Panc1 (cell line): ENCODE data around the gene PGBD5. TPM values are rescaled to one million over a fixed set of nuclear protein-coding genes. Genes with fewer than 3 reads are reported as not detected.

Experiments
- ATAC-seq: fragments of 200-7000 bp; cut with Tn5 transposase; 2 replicates; pipeline ENCODE4 v1.9.1; 2020; ENCODE audit warnings: mild to moderate bottlenecking, moderate library complexity
- BruUV-seq: library from RNA; stranded (reverse); fragments of 400-500 nt; replicated peaks from 2 replicates; lab custom pipeline; 2021; lab: Mats Ljungman, UMichigan
- CTCF ChIA-PET: fragments of 300-600 bp; sonication (Branson Sonifier 250); formaldehyde crosslinking; loops from one replicate; lab custom pipeline; 2022; ENCODE audit warnings: antibody characterized with exemption; lab: Charles Lee
- POLR2A ChIA-PET: fragments of 300-600 bp; sonication (Branson Sonifier 250); formaldehyde crosslinking; loops from one replicate; lab custom pipeline; 2022; ENCODE audit warnings: antibody characterized with exemption; lab: Charles Lee
- DNase-seq: peaks from one replicate; pipeline ENCODE4 v3.0.0-alpha.2; 2010; ENCODE audit warnings: low read depth, low spot score
- H3K27ac ChIP-seq: 2 replicates; pipeline ENCODE4 v1.5.1; 2011; ENCODE audit warnings: mild to moderate bottlenecking, low read length, inconsistent platforms
- H3K27me3 ChIP-seq: fragments of 200-500 bp; sonication (Bioruptor generic); 2 replicates; pipeline ENCODE4 v1.6.0; 2014; ENCODE audit warnings: low read length, inconsistent platforms; ENCODE audit not compliant: control insufficient read depth, insufficient read depth
- H3K36me3 ChIP-seq: fragments of 200-500 bp; sonication (Bioruptor generic); 2 replicates; pipeline ENCODE4 v1.5.1; 2014; ENCODE audit warnings: inconsistent platforms, mild to moderate bottlenecking, low read length, moderate library complexity; ENCODE audit not compliant: control insufficient read depth, insufficient read depth
- H3K4me1 ChIP-seq: 2 replicates; pipeline ENCODE4 v1.5.1; 2011; ENCODE audit warnings: inconsistent platforms, mild to moderate bottlenecking, low read length, moderate library complexity; ENCODE audit not compliant: control insufficient read depth, insufficient read depth
- H3K4me3 ChIP-seq, 2 experiments: 2 replicates each; pipeline ENCODE4 v1.5.1; 2011 to 2012; ENCODE audit warnings: low read depth in 2 of 2, low read length in 2 of 2, mild to moderate bottlenecking in 2 of 2, inconsistent platforms in 1 of 2, moderate library complexity in 1 of 2
- H3K9me3 ChIP-seq: fragments of 200-500 bp; sonication (Bioruptor generic); 2 replicates; pipeline ENCODE4 v1.5.1; 2014; ENCODE audit warnings: low read depth, mild to moderate bottlenecking, inconsistent platforms, low read length, moderate library complexity; ENCODE audit not compliant: control insufficient read depth, insufficient read depth
- CTCF ChIP-seq: fragments of 450-650 bp; IDR thresholded peaks from 2 replicates; pipeline ENCODE4 v1.5.1; 2017; ENCODE audit warnings: mild to moderate bottlenecking
- POLR2AphosphoS5 ChIP-seq: IDR thresholded peaks from 2 replicates; pipeline ENCODE4 v1.6.1; 2012; ENCODE audit warnings: mild to moderate bottlenecking, low read depth, low read length, moderate library complexity
- REST ChIP-seq, 2 experiments: IDR thresholded peaks; 2 replicates each; pipeline ENCODE4 v1.6.1; 2011 to 2012; ENCODE audit warnings: low read depth in 2 of 2, control low read depth in 1 of 2, low read length in 1 of 2, mild to moderate bottlenecking in 1 of 2, moderate library complexity in 1 of 2; ENCODE audit not compliant: insufficient read depth in 1 of 2
- SIN3A ChIP-seq: IDR thresholded peaks from 2 replicates; pipeline ENCODE4 v1.6.1; 2012; ENCODE audit warnings: low read depth, mild to moderate bottlenecking, low read length, moderate library complexity, borderline replicate concordance; ENCODE audit not compliant: insufficient read depth
- TCF7L2 ChIP-seq: IDR thresholded peaks from 2 replicates; pipeline ENCODE4 v1.6.1; 2011; ENCODE audit warnings: mild to moderate bottlenecking, low read depth, low read length, inconsistent platforms
- in situ Hi-C: cut with HindIII; loops from 2 replicates; pipeline ENCODE4 v1.10.0; 2016; ENCODE audit warnings: low sequenced_read_pairs, low pct_unique_long_range_greater_than_20kb
- intact Hi-C: fragments of 100-400 bp; cut with micrococcal nuclease; formaldehyde crosslinking; loops from one replicate; pipeline ENCODE4 v1.10.0; 2022; ENCODE audit not compliant: unreplicated experiment
- total RNA-seq: library from RNA; stranded (reverse); gene quantifications from one replicate; pipeline ENCODE4 v1.2.1, GENCODE V29; 2021; ENCODE audit not compliant: unreplicated experiment

PGBD5 gene
- total RNA-seq, 1 experiment from 2014 or later, result 0.05 TPM

GRCh38 chr1:230368363-230368762 lies 57.8 kb downstream of the PGBD5 start:
- ATAC-seq (no peak), DNase-seq (no peak)
- ChIA-PET CTCF (no interaction called here), POLR2A (no interaction called here)
- H3K4me1 ChIP-seq, result no peaks in the 10 kb centered on the region
- TF ChIP-seq SIN3A (no peak), REST (IDR thresholded peaks at IDR 0.05; ENCODE audit: insufficient read depth in 1 of 2, low read depth in 2 of 2, low read length in 1 of 2) (no peak), TCF7L2 (no peak), CTCF (no peak), POLR2AphosphoS5 (no peak)
- no TSS peak for BruUV-seq
- no peak overlapping the region for H3K27ac ChIP-seq
- no peaks in the 10 kb centered on the region for H3K9me3 ChIP-seq
- in situ Hi-C loops, result no loop called here
- peaks cover 13% of the 10 kb centered on the region for H3K27me3 ChIP-seq
- intact Hi-C loops, result no loop called here
- H3K4me3 ChIP-seq, result no peak overlapping the region
- no peaks in the 10 kb centered on the region for H3K36me3 ChIP-seq

- TF ChIP-seq REST (IDR thresholded peaks at IDR 0.05; ENCODE audit: insufficient read depth in 1 of 2, low read depth in 2 of 2, low read length in 1 of 2), result no peak
- ChIA-PET CTCF (no interaction called here), POLR2A (no interaction called here)
- BruUV-seq, result no TSS peak
- H3K27ac ChIP-seq, result no peak overlapping the region
- DNase-seq (no peak), ATAC-seq (no peak)
- no peaks in the 10 kb centered on the region for H3K36me3 ChIP-seq
- in situ Hi-C loops, result no loop called here
- no peaks in the 10 kb centered on the region for H3K9me3 ChIP-seq
- intact Hi-C loops, result no loop called here
- peaks cover 4% of the 10 kb centered on the region for H3K27me3 ChIP-seq
- H3K4me3 ChIP-seq, result no peak overlapping the region
- no peaks in the 10 kb centered on the region for H3K4me1 ChIP-seq
Measured at GRCh38 chr1:230366504-230366915, 59.6 kb downstream of the PGBD5 start.
